T follicular helper cell (primary cell): ENCODE measurements around the gene POLG.
"Not testable (repeated sequence)": the region's sequence is repeated elsewhere in the genome, so short reads cannot be mapped to it uniquely, and the experiment has no call there.

Experiments used
- DNase-seq: peaks from one replicate; pipeline ENCODE4 v3.0.0-alpha.2; 2020; ENCODE audit warnings: low read depth

POLG gene

GRCh38 chr15:89278307-89278706 lies 56.3 kb downstream of the POLG start:
- no peak for DNase-seq

- DNase-seq, result not testable (repeated sequence)
Observed at GRCh38 chr15:89277281-89277680, 57.3 kb downstream of the POLG start.
